ENCODE measurements around the gene YPEL2.

Gene YPEL2

GRCh38 chr17:59330053-59330942 is 1.2 kb upstream of the YPEL2 start:
- DNase-seq (ENCODE audit: low read depth): no peak

- DNase-seq (ENCODE audit: low read depth): no peak
These were observed 684 bp downstream of the YPEL2 start for GRCh38 chr17:59331929-59332748.

- DNase-seq (ENCODE audit: low read depth): no peak
These were observed 1.4 kb downstream of the YPEL2 start for GRCh38 chr17:59332749-59333377.

GRCh38 chr17:59333836-59334235 is 2.4 kb downstream of the YPEL2 start:
- no peak for DNase-seq (ENCODE audit: low read depth)

- DNase-seq (ENCODE audit: low read depth): no peak
These were observed 4.2 kb downstream of the YPEL2 start for GRCh38 chr17:59335685-59336084.

GRCh38 chr17:59337741-59338299 is 6.4 kb downstream of the YPEL2 start:
- DNase-seq (ENCODE audit: low read depth): no peak

- DNase-seq (ENCODE audit: low read depth): no peak
These were observed 7.0 kb downstream of the YPEL2 start for GRCh38 chr17:59338498-59338897.

GRCh38 chr17:59341922-59342321 is 10.5 kb downstream of the YPEL2 start:
- DNase-seq (ENCODE audit: low read depth): no peak

GRCh38 chr17:59342681-59343131 is 11.3 kb downstream of the YPEL2 start:
- no peak for DNase-seq (ENCODE audit: low read depth)

GRCh38 chr17:59345476-59345875 is 14.0 kb downstream of the YPEL2 start:
- no peak for DNase-seq (ENCODE audit: low read depth)

- DNase-seq (ENCODE audit: low read depth): no peak
These were observed 14.9 kb downstream of the YPEL2 start for GRCh38 chr17:59346341-59346740.

- no peak for DNase-seq (ENCODE audit: low read depth)
These were observed 15.5 kb downstream of the YPEL2 start for GRCh38 chr17:59346876-59347407.

GRCh38 chr17:59347975-59348391 is 16.5 kb downstream of the YPEL2 start:
- no peak for DNase-seq (ENCODE audit: low read depth)

- DNase-seq (ENCODE audit: low read depth): no peak
These were observed 17.7 kb downstream of the YPEL2 start for GRCh38 chr17:59349178-59349577.

GRCh38 chr17:59353106-59353854 is 21.8 kb downstream of the YPEL2 start:
- DNase-seq (ENCODE audit: low read depth): no peak

- no peak for DNase-seq (ENCODE audit: low read depth)
These were observed 22.7 kb downstream of the YPEL2 start for GRCh38 chr17:59353936-59354755.

GRCh38 chr17:59355030-59355701 is 23.7 kb downstream of the YPEL2 start:
- DNase-seq (ENCODE audit: low read depth): no peak

GRCh38 chr17:59355702-59356325 is 24.4 kb downstream of the YPEL2 start:
- DNase-seq (ENCODE audit: low read depth): no peak

GRCh38 chr17:59356543-59357218 is 25.2 kb downstream of the YPEL2 start:
- no peak for DNase-seq (ENCODE audit: low read depth)
